Measurements from ENCODE around the gene FMR1.

FMR1 gene

GRCh38 chrX:147900349-147900748 lies 11.4 kb upstream of the FMR1 start:
- no peak for ATAC-seq
- no peak for TF ChIP-seq CSDC2 (CRISPR knock-in tag; IDR thresholded peaks at IDR 0.05)
- TF ChIP-seq BACH2 (CRISPR knock-in tag; IDR thresholded peaks at IDR 0.05; ENCODE audit: borderline replicate concordance), result no peak
- no peak for TF ChIP-seq SNAI2 (CRISPR knock-in tag; IDR thresholded peaks at IDR 0.05)
- TF ChIP-seq PPARA (CRISPR knock-in tag; IDR thresholded peaks at IDR 0.05; ENCODE audit: borderline replicate concordance), result no peak
- TF ChIP-seq ESRRG (CRISPR knock-in tag; IDR thresholded peaks at IDR 0.05), result no peak
- no peak for TF ChIP-seq GLIS3 (CRISPR knock-in tag; IDR thresholded peaks at IDR 0.05)
- no peak for TF ChIP-seq ZNF8 (CRISPR knock-in tag; IDR thresholded peaks at IDR 0.05)
- TF ChIP-seq TCF4 (CRISPR knock-in tag; IDR thresholded peaks at IDR 0.05; ENCODE audit: borderline replicate concordance), result no peak

- TF ChIP-seq CSDC2 (CRISPR knock-in tag; IDR thresholded peaks at IDR 0.05) (no peak), TSHZ2 (CRISPR knock-in tag; IDR thresholded peaks at IDR 0.05) (no peak), PPARA (CRISPR knock-in tag; IDR thresholded peaks at IDR 0.05; ENCODE audit: borderline replicate concordance) (no peak), ZNF565 (CRISPR knock-in tag; conservative IDR thresholded peaks at IDR 0.05; ENCODE audit: low read depth) (no peak), ZFP30 (CRISPR knock-in tag; IDR thresholded peaks at IDR 0.05) (no peak), ISL1 (CRISPR knock-in tag; IDR thresholded peaks at IDR 0.05) (no peak), SNAI2 (CRISPR knock-in tag; IDR thresholded peaks at IDR 0.05) (no peak), TCF4 (CRISPR knock-in tag; IDR thresholded peaks at IDR 0.05; ENCODE audit: borderline replicate concordance) (no peak), CREB5 (CRISPR knock-in tag; IDR thresholded peaks at IDR 0.05; ENCODE audit: low read depth) (no peak), TOX (CRISPR knock-in tag; IDR thresholded peaks at IDR 0.05; ENCODE audit: borderline replicate concordance) (no peak), ZFP3 (CRISPR knock-in tag; IDR thresholded peaks at IDR 0.05) (no peak), CSRNP3 (CRISPR knock-in tag; IDR thresholded peaks at IDR 0.05) (no peak)
- ATAC-seq, result no peak
Observed at GRCh38 chrX:147901461-147902126, 10.1 kb upstream of the FMR1 start.

GRCh38 chrX:147902270-147902669 lies 9.4 kb upstream of the FMR1 start:
- TF ChIP-seq OSR1 (CRISPR knock-in tag; IDR thresholded peaks at IDR 0.05) (no peak), CREB5 (CRISPR knock-in tag; IDR thresholded peaks at IDR 0.05; ENCODE audit: low read depth) (no peak), ARNTL (CRISPR knock-in tag; IDR thresholded peaks at IDR 0.05; ENCODE audit: borderline replicate concordance, low read depth) (no peak), ZNF70 (CRISPR knock-in tag; IDR thresholded peaks at IDR 0.05) (no peak), BACH2 (CRISPR knock-in tag; IDR thresholded peaks at IDR 0.05; ENCODE audit: borderline replicate concordance) (no peak), PPARA (CRISPR knock-in tag; IDR thresholded peaks at IDR 0.05; ENCODE audit: borderline replicate concordance) (no peak), CSDC2 (CRISPR knock-in tag; IDR thresholded peaks at IDR 0.05) (no peak), ZNF8 (CRISPR knock-in tag; IDR thresholded peaks at IDR 0.05) (no peak), TOX (CRISPR knock-in tag; IDR thresholded peaks at IDR 0.05; ENCODE audit: borderline replicate concordance) (no peak), PATZ1 (CRISPR knock-in tag; IDR thresholded peaks at IDR 0.05; ENCODE audit: borderline replicate concordance) (no peak), POU6F1 (CRISPR knock-in tag; IDR thresholded peaks at IDR 0.05; ENCODE audit: borderline replicate concordance, low read depth) (no peak), ZFP30 (CRISPR knock-in tag; IDR thresholded peaks at IDR 0.05) (no peak), ZFP3 (CRISPR knock-in tag; IDR thresholded peaks at IDR 0.05) (no peak), ZC3H10 (CRISPR knock-in tag; IDR thresholded peaks at IDR 0.05) (no peak), RARB (CRISPR knock-in tag; IDR thresholded peaks at IDR 0.05) (no peak)
- no peak for ATAC-seq

All from SK-N-SH treated with all-trans-retinoic acid at 6 μM for 48 hours (cell line).